ENCODE measurements around the gene MORN1.

- TF ChIP-seq, protein P1, sequence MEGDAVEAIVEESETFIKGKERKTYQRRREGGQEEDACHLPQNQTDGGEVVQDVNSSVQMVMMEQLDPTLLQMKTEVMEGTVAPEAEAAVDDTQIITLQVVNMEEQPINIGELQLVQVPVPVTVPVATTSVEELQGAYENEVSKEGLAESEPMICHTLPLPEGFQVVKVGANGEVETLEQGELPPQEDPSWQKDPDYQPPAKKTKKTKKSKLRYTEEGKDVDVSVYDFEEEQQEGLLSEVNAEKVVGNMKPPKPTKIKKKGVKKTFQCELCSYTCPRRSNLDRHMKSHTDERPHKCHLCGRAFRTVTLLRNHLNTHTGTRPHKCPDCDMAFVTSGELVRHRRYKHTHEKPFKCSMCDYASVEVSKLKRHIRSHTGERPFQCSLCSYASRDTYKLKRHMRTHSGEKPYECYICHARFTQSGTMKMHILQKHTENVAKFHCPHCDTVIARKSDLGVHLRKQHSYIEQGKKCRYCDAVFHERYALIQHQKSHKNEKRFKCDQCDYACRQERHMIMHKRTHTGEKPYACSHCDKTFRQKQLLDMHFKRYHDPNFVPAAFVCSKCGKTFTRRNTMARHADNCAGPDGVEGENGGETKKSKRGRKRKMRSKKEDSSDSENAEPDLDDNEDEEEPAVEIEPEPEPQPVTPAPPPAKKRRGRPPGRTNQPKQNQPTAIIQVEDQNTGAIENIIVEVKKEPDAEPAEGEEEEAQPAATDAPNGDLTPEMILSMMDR (IDR thresholded peaks at IDR 0.05; ENCODE audit: low read length): no peak
- TF ChIP-seq EZH2 (IDR thresholded peaks at IDR 0.05; ENCODE audit: borderline replicate concordance, low read length): no peak
Observed at GRCh38 chr1:2273401-2274090, 117.8 kb downstream of the MORN1 start.

All from OCI-LY1 (cell line).